WTC11 (cell line): ENCODE measurements around the gene KTI12. TPM values are rescaled to one million over a fixed set of nuclear protein-coding genes. Genes with fewer than 3 reads are reported as not detected.

Experiments
- ATAC-seq: fragments of 200-7000 bp; cut with Tn5 transposase; 2 replicates; pipeline ENCODE4 v1.10.0; 2021; ENCODE audit warnings: mild to moderate bottlenecking, moderate library complexity
- CTCF ChIA-PET: fragments of 300-600 bp; sonication (Branson Sonifier 250); formaldehyde crosslinking; loops from one replicate; lab custom pipeline; 2021; ENCODE audit warnings: antibody characterized with exemption; lab: Charles Lee
- POLR2A ChIA-PET: fragments of 350-600 bp; sonication (Branson Sonifier 250); formaldehyde crosslinking; loops from one replicate; lab custom pipeline; 2021; ENCODE audit warnings: antibody characterized with exemption; lab: Charles Lee
- DNase-seq: peaks from one replicate; pipeline ENCODE4 v3.0.0; 2021; ENCODE audit warnings: low spot score
- H3K27ac Mint-ChIP-seq: 2 replicates; pipeline ENCODE4 v1.8.0; 2021; ENCODE audit warnings: mixed read lengths
- H3K27me3 Mint-ChIP-seq: 2 replicates; pipeline ENCODE4 v1.8.0; 2021; ENCODE audit warnings: low read depth, mild to moderate bottlenecking, moderate library complexity, mixed read lengths
- H3K36me3 Mint-ChIP-seq: 2 replicates; pipeline ENCODE4 v1.8.0; 2021; ENCODE audit warnings: mixed read lengths
- H3K4me1 Mint-ChIP-seq: 2 replicates; pipeline ENCODE4 v1.8.0; 2022; ENCODE audit warnings: mixed read lengths
- H3K4me3 Mint-ChIP-seq: 2 replicates; pipeline ENCODE4 v1.8.0; 2021; ENCODE audit warnings: mild to moderate bottlenecking, moderate library complexity, mixed read lengths
- H3K9me3 Mint-ChIP-seq: 2 replicates; pipeline ENCODE4 v1.8.0; 2021; ENCODE audit warnings: mixed read lengths
- ATF1 ChIP-seq: sonication (generic); formaldehyde crosslinking; IDR thresholded peaks from 2 replicates; pipeline ENCODE4 v1.8.1; 2023; ENCODE audit warnings: mild to moderate bottlenecking, moderate library complexity, missing genetic modification reagents
- ATF2 ChIP-seq: sonication (generic); formaldehyde crosslinking; IDR thresholded peaks from 2 replicates; pipeline ENCODE4 v1.8.1; 2022; ENCODE audit warnings: low read depth, missing genetic modification reagents, borderline replicate concordance
- CBFB ChIP-seq: sonication (generic); formaldehyde crosslinking; IDR thresholded peaks from 2 replicates; pipeline ENCODE4 v1.8.1; 2022; ENCODE audit warnings: mild to moderate bottlenecking, low read depth, missing genetic modification reagents
- CREB1 ChIP-seq: sonication (generic); formaldehyde crosslinking; IDR thresholded peaks from 2 replicates; pipeline ENCODE4 v1.8.0; 2023; ENCODE audit warnings: mild to moderate bottlenecking, missing genetic modification reagents
- ELF4 ChIP-seq: sonication (generic); formaldehyde crosslinking; IDR thresholded peaks from 2 replicates; pipeline ENCODE4 v1.8.1; 2022; ENCODE audit warnings: low read depth, mild to moderate bottlenecking, moderate library complexity, missing genetic modification reagents
- ETV6 ChIP-seq: sonication (generic); formaldehyde crosslinking; IDR thresholded peaks from 2 replicates; pipeline ENCODE4 v1.8.1; 2022; ENCODE audit warnings: mild to moderate bottlenecking, missing genetic modification reagents
- FOXK1 ChIP-seq: sonication (generic); formaldehyde crosslinking; IDR thresholded peaks from 2 replicates; pipeline ENCODE4 v1.8.0; 2022; ENCODE audit warnings: mild to moderate bottlenecking, moderate library complexity, missing genetic modification reagents
- FOXP1 ChIP-seq: sonication (generic); formaldehyde crosslinking; IDR thresholded peaks from 2 replicates; pipeline ENCODE4 v1.8.0; 2022; ENCODE audit warnings: missing genetic modification reagents, mild to moderate bottlenecking, moderate library complexity, borderline replicate concordance
- FOXP4 ChIP-seq: sonication (generic); formaldehyde crosslinking; IDR thresholded peaks from 2 replicates; pipeline ENCODE4 v1.8.0; 2022; ENCODE audit warnings: mild to moderate bottlenecking, missing genetic modification reagents
- GTF2I ChIP-seq: fragments of 250-450 bp; sonication (Bioruptor Pico); conservative IDR thresholded peaks from 2 replicates; pipeline ENCODE4 v1.4.0; 2021; ENCODE audit warnings: mild to moderate bottlenecking
- HMGA2 ChIP-seq: fragments of 250-450 bp; sonication (Bioruptor Pico); IDR thresholded peaks from 2 replicates; pipeline ENCODE4 v1.4.0; 2021; ENCODE audit warnings: mild to moderate bottlenecking, moderate library complexity
- HMGXB4 ChIP-seq: sonication (generic); formaldehyde crosslinking; IDR thresholded peaks from 2 replicates; pipeline ENCODE4 v1.8.1; 2023; ENCODE audit warnings: mild to moderate bottlenecking, moderate library complexity, missing genetic modification reagents
- MXD4 ChIP-seq: fragments of 250-450 bp; sonication (Bioruptor Pico); IDR thresholded peaks from 2 replicates; pipeline ENCODE4 v1.8.0; 2021; ENCODE audit warnings: mild to moderate bottlenecking, moderate library complexity, borderline replicate concordance
- NR2C2 ChIP-seq: sonication (generic); formaldehyde crosslinking; IDR thresholded peaks from 2 replicates; pipeline ENCODE4 v1.8.0; 2022; ENCODE audit warnings: mild to moderate bottlenecking, missing genetic modification reagents
- PRRX2 ChIP-seq: fragments of 250-450 bp; sonication (Bioruptor Pico); IDR thresholded peaks from 2 replicates; pipeline ENCODE4 v1.8.0; 2021; ENCODE audit warnings: mild to moderate bottlenecking
- RELA ChIP-seq: sonication (generic); formaldehyde crosslinking; IDR thresholded peaks from 2 replicates; pipeline ENCODE4 v1.8.1; 2022; ENCODE audit warnings: missing genetic modification reagents, mild to moderate bottlenecking, borderline replicate concordance
- SMAD3 ChIP-seq: sonication (generic); formaldehyde crosslinking; IDR thresholded peaks from 2 replicates; pipeline ENCODE4 v1.8.0; 2022; ENCODE audit warnings: missing genetic modification reagents, mild to moderate bottlenecking, borderline replicate concordance
- SP1 ChIP-seq: sonication (generic); formaldehyde crosslinking; conservative IDR thresholded peaks from 2 replicates; pipeline ENCODE4 v1.8.1; 2022; ENCODE audit warnings: missing genetic modification reagents
- TEAD1 ChIP-seq: sonication (generic); formaldehyde crosslinking; IDR thresholded peaks from 2 replicates; pipeline ENCODE4 v1.8.0; 2022; ENCODE audit warnings: mild to moderate bottlenecking, missing genetic modification reagents
- TP53 ChIP-seq: sonication (generic); formaldehyde crosslinking; IDR thresholded peaks from 2 replicates; pipeline ENCODE4 v1.8.1; 2023; ENCODE audit warnings: mild to moderate bottlenecking, missing genetic modification reagents
- ZBTB21 ChIP-seq: sonication (generic); formaldehyde crosslinking; IDR thresholded peaks from 2 replicates; pipeline ENCODE4 v1.8.1; 2023; ENCODE audit warnings: mild to moderate bottlenecking, missing genetic modification reagents, borderline replicate concordance
- total RNA-seq: library from RNA; stranded (reverse); gene quantifications from 3 replicates; pipeline ENCODE4 v1.2.3, GENCODE V29; 2021
- TF ChIP-seq, protein P1 (sequence below): sonication (generic); formaldehyde crosslinking; IDR thresholded peaks from 2 replicates; pipeline ENCODE4 v1.8.0; 2022; ENCODE audit warnings: mild to moderate bottlenecking, missing genetic modification reagents
- TF ChIP-seq, protein P2 (sequence below): sonication (generic); formaldehyde crosslinking; IDR thresholded peaks from 2 replicates; pipeline ENCODE4 v1.8.1; 2022; ENCODE audit warnings: mild to moderate bottlenecking, moderate library complexity, missing genetic modification reagents

The KTI12 gene
- total RNA-seq, 1 experiment from 2014 or later: 10.1 TPM

GRCh38 chr1:51998701-51999100 is 34.9 kb downstream of the KTI12 start (continued):
- no peak for TF ChIP-seq HMGA2 (CRISPR knock-in tag)
- TF ChIP-seq FOXP1: no peak
- TF ChIP-seq CBFB: no peak
- TF ChIP-seq ATF1 (CRISPR knock-in tag): no peak
- no peak for TF ChIP-seq MXD4 (CRISPR knock-in tag)

DNA sequence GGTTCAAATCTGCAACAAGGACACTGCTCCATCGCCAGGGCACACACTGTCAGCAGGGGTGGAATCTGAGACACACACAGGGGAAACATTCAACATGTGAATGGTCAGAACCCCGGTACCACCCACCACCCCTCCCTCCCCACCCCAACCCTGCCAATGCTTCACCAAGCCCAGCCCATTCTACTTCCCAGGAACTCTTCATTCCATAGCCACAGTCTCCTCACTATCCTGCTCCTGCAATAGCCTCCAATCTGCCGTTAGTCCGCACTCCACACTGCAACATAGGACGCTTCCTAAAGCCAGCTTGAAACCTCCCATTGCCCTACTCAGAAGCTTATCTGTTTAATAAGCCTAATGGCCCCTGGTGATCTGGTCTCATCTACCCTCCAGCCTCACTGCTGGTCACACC is 35.6 kb downstream of the KTI12 start:
- no peaks in the 10 kb centered on the region for H3K9me3 Mint-ChIP-seq
- peaks cover under 1% of the 10 kb centered on the region; the same call in 1 of the 2 replicates for H3K27me3 Mint-ChIP-seq
- peaks cover 13% of the 10 kb centered on the region for H3K4me1 Mint-ChIP-seq
- TF ChIP-seq ATF2 (CRISPR knock-in tag) (no peak), GTF2I (no peak), ZBTB21 (CRISPR knock-in tag) (no peak), CREB1 (CRISPR knock-in tag) (no peak), CBFB (no peak), PRRX2 (no peak), NR2C2 (CRISPR knock-in tag) (no peak), RELA (CRISPR knock-in tag) (no peak)
- peak overlapping the region; percentile 85 for H3K27ac Mint-ChIP-seq
- no peak overlapping the region for H3K4me3 Mint-ChIP-seq
- DNase-seq (no peak), ATAC-seq (peak; percentile 85)
- ChIA-PET CTCF (interaction anchor here (2.1 kb wide), 1 partner anchor 101 kb away, joined by 11 read pairs; no protein-coding TSS in a partner anchor), POLR2A (no interaction called here)
- no peaks in the 10 kb centered on the region for H3K36me3 Mint-ChIP-seq

- peak; percentile 99 for DNase-seq
Measured at GRCh38 chr1:51990478-51990965, 43.1 kb downstream of the KTI12 start, which contains the start of gene RAB3B. Gene RAB3B, minus strand, starts transcription at chr1:51990700. Its CDS starts 13,583 bp downstream, at chr1:51977117.

More at GRCh38 chr1:51990478-51990965, 43.1 kb downstream of the KTI12 start, which contains the start of gene RAB3B:
- Mint-ChIP-seq H3K36me3 (peaks cover 6% of the 10 kb centered on the region; the same call in 1 of the 2 replicates), H3K4me1 (peaks cover 26% of the 10 kb centered on the region), H3K27ac (peak within 1 kb of the TSS; percentile 57), H3K9me3 (no peaks in the 10 kb centered on the region), H3K27me3 (peaks cover 12% of the 10 kb centered on the region), H3K4me3 (peak within 1 kb of the TSS; percentile 82)
- ChIA-PET CTCF (interaction anchor here (0.7 kb wide), 1 partner anchor 59 kb away, joined by 3 read pairs; no protein-coding TSS in a partner anchor), POLR2A (interaction anchor here (1.2 kb wide), 1 partner anchor 65 kb away, joined by 7 read pairs; the partner anchor contains the start of genes BTF3L4 and TXNDC12)
- TF ChIP-seq, protein P1, sequence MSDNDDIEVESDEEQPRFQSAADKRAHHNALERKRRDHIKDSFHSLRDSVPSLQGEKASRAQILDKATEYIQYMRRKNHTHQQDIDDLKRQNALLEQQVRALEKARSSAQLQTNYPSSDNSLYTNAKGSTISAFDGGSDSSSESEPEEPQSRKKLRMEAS (CRISPR knock-in tag): no peak; the same call in 1 of the 2 replicates
- TF ChIP-seq FOXK1 (0 out of 2 replicates have a peak, but pooled peaks have one; percentile 15), ELF4 (CRISPR knock-in tag) (no peak), ETV6 (CRISPR knock-in tag) (peak; percentile 62), HMGXB4 (CRISPR knock-in tag) (peak; percentile 77; the same call in 1 of the 2 replicates), SMAD3 (no peak), TEAD1 (CRISPR knock-in tag) (no peak), TP53 (CRISPR knock-in tag) (0 out of 2 replicates have a peak, but pooled peaks have one; percentile 55), SP1 (CRISPR knock-in tag) (peak; percentile 69), FOXP4 (0 out of 2 replicates have a peak, but pooled peaks have one; percentile 51)
- TF ChIP-seq, protein P2, sequence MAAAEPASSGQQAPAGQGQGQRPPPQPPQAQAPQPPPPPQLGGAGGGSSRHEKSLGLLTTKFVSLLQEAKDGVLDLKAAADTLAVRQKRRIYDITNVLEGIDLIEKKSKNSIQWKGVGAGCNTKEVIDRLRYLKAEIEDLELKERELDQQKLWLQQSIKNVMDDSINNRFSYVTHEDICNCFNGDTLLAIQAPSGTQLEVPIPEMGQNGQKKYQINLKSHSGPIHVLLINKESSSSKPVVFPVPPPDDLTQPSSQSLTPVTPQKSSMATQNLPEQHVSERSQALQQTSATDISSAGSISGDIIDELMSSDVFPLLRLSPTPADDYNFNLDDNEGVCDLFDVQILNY (CRISPR knock-in tag): peak; percentile 27; the same call in 1 of the 2 replicates
- peak; percentile 99 for ATAC-seq
